SK-N-SH treated with all-trans-retinoic acid at 6 μM for 48 hours (cell line): Measurements from ENCODE around the gene C11orf68.

Experiments used
- ATAC-seq: fragments of 200-7000 bp; cut with Tn5 transposase; 3 replicates; pipeline ENCODE4 v1.9.1; 2020; ENCODE audit warnings: mild to moderate bottlenecking, moderate library complexity
- ARNTL ChIP-seq: fragments of 450-650 bp; formaldehyde crosslinking; IDR thresholded peaks from 2 replicates; pipeline ENCODE4 v1.5.0; 2020; ENCODE audit warnings: low read depth, mild to moderate bottlenecking, moderate library complexity, borderline replicate concordance
- CREB5 ChIP-seq: fragments of 250-450 bp; sonication (Bioruptor Pico); IDR thresholded peaks from 2 replicates; pipeline ENCODE4 v1.5.1; 2020; ENCODE audit warnings: low read depth, mild to moderate bottlenecking, moderate library complexity
- CSDC2 ChIP-seq: fragments of 250-450 bp; sonication (Bioruptor Pico); IDR thresholded peaks from 2 replicates; pipeline ENCODE4 v1.5.0; 2020; ENCODE audit warnings: mild to moderate bottlenecking, moderate library complexity
- CSRNP3 ChIP-seq: fragments of 250-450 bp; sonication (Bioruptor Pico); IDR thresholded peaks from 2 replicates; pipeline ENCODE4 v1.5.1; 2021; ENCODE audit warnings: mild to moderate bottlenecking, moderate library complexity
- ESRRG ChIP-seq: fragments of 250-450 bp; sonication (Bioruptor Pico); IDR thresholded peaks from 2 replicates; pipeline ENCODE4 v1.6.1; 2021; ENCODE audit warnings: mild to moderate bottlenecking
- GLIS3 ChIP-seq: fragments of 250-450 bp; sonication (Bioruptor Pico); IDR thresholded peaks from 2 replicates; pipeline ENCODE4 v1.5.0; 2020; ENCODE audit warnings: mild to moderate bottlenecking, moderate library complexity
- ISL1 ChIP-seq: fragments of 250-450 bp; sonication (Bioruptor Pico); IDR thresholded peaks from 2 replicates; pipeline ENCODE4 v2.1.2; 2022; ENCODE audit warnings: mild to moderate bottlenecking, moderate library complexity
- OSR1 ChIP-seq: fragments of 250-450 bp; sonication (Bioruptor Pico); IDR thresholded peaks from 2 replicates; pipeline ENCODE4 v1.8.0; 2022; ENCODE audit warnings: moderate library complexity, mild to moderate bottlenecking, inconsistent platforms
- PATZ1 ChIP-seq: fragments of 250-450 bp; sonication (Bioruptor Pico); IDR thresholded peaks from 2 replicates; pipeline ENCODE4 v1.8.0; 2020; ENCODE audit warnings: mild to moderate bottlenecking, moderate library complexity, borderline replicate concordance
- POU6F1 ChIP-seq: fragments of 250-450 bp; sonication (Bioruptor Pico); IDR thresholded peaks from 2 replicates; pipeline ENCODE4 v1.8.0; 2021; ENCODE audit warnings: low read depth, mild to moderate bottlenecking, moderate library complexity, borderline replicate concordance
- PPARA ChIP-seq: fragments of 250-450 bp; sonication (Bioruptor Pico); IDR thresholded peaks from 2 replicates; pipeline ENCODE4 v1.5.0; 2020; ENCODE audit warnings: mild to moderate bottlenecking, borderline replicate concordance
- RARB ChIP-seq: fragments of 250-450 bp; sonication (Bioruptor Pico); IDR thresholded peaks from 2 replicates; pipeline ENCODE4 v1.8.0; 2021; ENCODE audit warnings: mild to moderate bottlenecking, moderate library complexity
- SNAI2 ChIP-seq: fragments of 250-450 bp; sonication (Bioruptor Pico); IDR thresholded peaks from 2 replicates; pipeline ENCODE4 v1.5.0; 2020; ENCODE audit warnings: mild to moderate bottlenecking, moderate library complexity
- TCF4 ChIP-seq: fragments of 250-450 bp; sonication (Bioruptor Pico); IDR thresholded peaks from 2 replicates; pipeline ENCODE4 v1.8.0; 2021; ENCODE audit warnings: mild to moderate bottlenecking, moderate library complexity, borderline replicate concordance
- TOX ChIP-seq: fragments of 250-450 bp; sonication (Bioruptor Pico); IDR thresholded peaks from 2 replicates; pipeline ENCODE4 v1.8.0; 2021; ENCODE audit warnings: mild to moderate bottlenecking, moderate library complexity, borderline replicate concordance
- TSHZ2 ChIP-seq: fragments of 250-450 bp; sonication (Bioruptor Pico); IDR thresholded peaks from 2 replicates; pipeline ENCODE4 v1.5.0; 2020; ENCODE audit warnings: mild to moderate bottlenecking, moderate library complexity
- ZC3H10 ChIP-seq: fragments of 250-450 bp; sonication (Bioruptor Pico); IDR thresholded peaks from 2 replicates; pipeline ENCODE4 v1.5.1; 2021; ENCODE audit warnings: mild to moderate bottlenecking, moderate library complexity
- ZFP3 ChIP-seq: fragments of 250-450 bp; sonication (Bioruptor Pico); IDR thresholded peaks from 2 replicates; pipeline ENCODE4 v1.5.0; 2020; ENCODE audit warnings: mild to moderate bottlenecking, moderate library complexity
- ZFP30 ChIP-seq: fragments of 450-650 bp; formaldehyde crosslinking; IDR thresholded peaks from 2 replicates; pipeline ENCODE4 v1.5.0; 2022; ENCODE audit warnings: mild to moderate bottlenecking, moderate library complexity
- ZNF565 ChIP-seq: fragments of 450-650 bp; formaldehyde crosslinking; conservative IDR thresholded peaks from 2 replicates; pipeline ENCODE4 v1.5.0; 2020; ENCODE audit warnings: low read depth, mild to moderate bottlenecking, moderate library complexity
- ZNF70 ChIP-seq: fragments of 450-650 bp; formaldehyde crosslinking; IDR thresholded peaks from 2 replicates; pipeline ENCODE4 v1.5.0; 2020; ENCODE audit warnings: mild to moderate bottlenecking, moderate library complexity
- ZNF8 ChIP-seq: fragments of 450-650 bp; formaldehyde crosslinking; IDR thresholded peaks from 2 replicates; pipeline ENCODE4 v1.5.0; 2020; ENCODE audit warnings: mild to moderate bottlenecking, moderate library complexity

The C11orf68 gene

GRCh38 chr11:65945430-65945911 lies 26.6 kb upstream of the C11orf68 start, which contains the start of gene TSGA10IP:
Gene TSGA10IP, plus strand, starts transcription at chr11:65945480. Its CDS starts 196 bp downstream, at chr11:65945676.
- no peak for TF ChIP-seq ZNF8
- no peak for TF ChIP-seq TSHZ2 (CRISPR knock-in tag)
- TF ChIP-seq CREB5 (CRISPR knock-in tag), result no peak
- TF ChIP-seq ZFP30 (CRISPR knock-in tag), result no peak
- no peak for TF ChIP-seq CSDC2 (CRISPR knock-in tag)
- TF ChIP-seq ZFP3, result no peak
- TF ChIP-seq ARNTL (CRISPR knock-in tag), result no peak
- no peak for TF ChIP-seq ZNF565 (CRISPR knock-in tag)
- TF ChIP-seq ESRRG (CRISPR knock-in tag), result no peak
- no peak for TF ChIP-seq SNAI2
- no peak for TF ChIP-seq POU6F1 (CRISPR knock-in tag)
- no peak for TF ChIP-seq ISL1 (CRISPR knock-in tag)
- no peak for TF ChIP-seq ZNF70 (CRISPR knock-in tag)
- TF ChIP-seq RARB, result no peak
- TF ChIP-seq PPARA (CRISPR knock-in tag), result no peak
- TF ChIP-seq TOX (CRISPR knock-in tag), result no peak
- no peak for TF ChIP-seq GLIS3 (CRISPR knock-in tag)
- TF ChIP-seq CSRNP3 (CRISPR knock-in tag), result no peak
- TF ChIP-seq OSR1 (CRISPR knock-in tag), result no peak
- ATAC-seq, result no peak

GRCh38 chr11:65944767-65945166 lies 25.9 kb upstream of the C11orf68 start:
- TF ChIP-seq GLIS3 (CRISPR knock-in tag), result no peak
- no peak for TF ChIP-seq RARB
- TF ChIP-seq ZNF8, result no peak
- TF ChIP-seq PATZ1 (CRISPR knock-in tag), result no peak
- no peak for TF ChIP-seq OSR1 (CRISPR knock-in tag)
- TF ChIP-seq ZFP3, result no peak
- TF ChIP-seq ARNTL (CRISPR knock-in tag), result no peak
- no peak for TF ChIP-seq ZNF70 (CRISPR knock-in tag)
- no peak for TF ChIP-seq ZC3H10 (CRISPR knock-in tag)
- no peak for TF ChIP-seq TOX (CRISPR knock-in tag)
- no peak for TF ChIP-seq CSRNP3 (CRISPR knock-in tag)
- no peak for TF ChIP-seq TCF4
- TF ChIP-seq, all 23 proteins: peak for 0
- ATAC-seq, result no peak
